HCT116 (cell line): Measurements from ENCODE around the gene ZNF57. TPM values are rescaled to one million over a fixed set of nuclear protein-coding genes. Genes with fewer than 3 reads are reported as not detected.
A peak's percentile ranks its signal among the peaks of the same experiment; 100 is the strongest.

Experiments used
- ATAC-seq: fragments of 200-7000 bp; cut with Tn5 transposase; 2 replicates; pipeline ENCODE4 v1.9.1; 2020; ENCODE audit warnings: mild to moderate bottlenecking, moderate library complexity
- BruUV-seq: library from RNA; stranded (reverse); fragments of 400-500 nt; replicated peaks from 2 replicates; lab custom pipeline; 2021; lab: Mats Ljungman, UMichigan
- CTCF ChIA-PET: fragments of 300-600 bp; sonication (Branson Sonifier 250); formaldehyde crosslinking; loops from one replicate; lab custom pipeline; 2021; ENCODE audit warnings: antibody characterized with exemption; lab: Charles Lee
- POLR2A ChIA-PET: fragments of 300-600, 350-600 bp; sonication (Branson Sonifier 250); formaldehyde crosslinking; loops from one replicate; lab custom pipeline; 2021; ENCODE audit warnings: antibody characterized with exemption; lab: Charles Lee
- RAD21 ChIA-PET, 2 experiments: fragments of 300-600 bp; sonication (Branson Sonifier 250); formaldehyde crosslinking; loops; one replicate each; lab custom pipeline; 2023; ENCODE audit warnings: low total read pairs in 2 of 2; ENCODE audit not compliant: uncharacterized antibody in 2 of 2, unreplicated experiment in 2 of 2, low non-redundant PET in 1 of 2; lab: Charles Lee
- DNase-seq: peaks from one replicate; pipeline ENCODE4 v3.0.0-alpha.2; 2010; ENCODE audit warnings: low read depth, low spot score
- H2AFZ ChIP-seq: fragments of 200-600 bp; shearing (Covaris generic), sonication (generic); 2 replicates; pipeline ENCODE4 v1.6.1; 2017; ENCODE audit warnings: low read depth, mixed run types, mixed read lengths, antibody characterized with exemption, low read length; ENCODE audit not compliant: poor library complexity, severe bottlenecking
- H3K27ac ChIP-seq: 2 replicates; pipeline ENCODE4 v1.5.1; 2012; ENCODE audit warnings: low read depth, low read length
- H3K27me3 ChIP-seq: fragments of 200-600 bp; sonication (generic); 2 replicates; pipeline ENCODE4 v1.6.1; 2016; ENCODE audit warnings: mixed run types, low read length, mixed read lengths; ENCODE audit not compliant: insufficient read depth
- H3K36me3 ChIP-seq, 2 experiments: fragments of 200-500 bp in 1 of 2; fragments of 200-600 bp in 1 of 2; sonication (Bioruptor generic) in 1 of 2; sonication (generic) in 1 of 2; 2 replicates each; pipeline versions ENCODE4 v1.5.1 to v1.6.1; 2014 to 2016; ENCODE audit warnings: low read length in 2 of 2, inconsistent platforms in 1 of 2, mixed read lengths in 1 of 2, mixed run types in 1 of 2; ENCODE audit not compliant: insufficient read depth in 2 of 2, control insufficient read depth in 1 of 2
- H3K4me1 ChIP-seq, 2 experiments: fragments of 200-600 bp in 1 of 2; sonication (generic) in 1 of 2; 2 replicates each; pipeline versions ENCODE4 v1.5.1 to v1.6.1; 2012 to 2017; ENCODE audit warnings: low read length in 2 of 2, inconsistent platforms in 1 of 2, mild to moderate bottlenecking in 1 of 2, mixed read lengths in 1 of 2, mixed run types in 1 of 2, moderate library complexity in 1 of 2; ENCODE audit not compliant: insufficient read depth in 2 of 2, control insufficient read depth in 1 of 2
- H3K4me2 ChIP-seq: fragments of 200-600 bp; sonication (generic); 2 replicates; pipeline ENCODE4 v1.6.1; 2017; ENCODE audit warnings: mixed run types, low read length, mixed read lengths
- H3K4me3 ChIP-seq, 2 experiments: fragments of 200-600 bp in 1 of 2; sonication (generic) in 1 of 2; replicated peaks in 1 of 2; 2 replicates each; pipeline ENCODE4 v1.5.1; 2011 to 2016; ENCODE audit warnings: low read length in 2 of 2, control low read depth in 1 of 2, low read depth in 1 of 2, mild to moderate bottlenecking in 1 of 2, mixed read lengths in 1 of 2, mixed run types in 1 of 2
- H3K79me2 ChIP-seq: fragments of 200-600 bp; sonication (generic); 2 replicates; pipeline ENCODE4 v1.6.1; 2017; ENCODE audit warnings: mild to moderate bottlenecking, mixed run types, low read length, moderate library complexity, mixed read lengths; ENCODE audit not compliant: insufficient read depth
- H3K9ac ChIP-seq: fragments of 200-600 bp; sonication (generic); 2 replicates; pipeline ENCODE4 v1.6.1; 2016; ENCODE audit warnings: low read length, mixed read lengths
- H3K9me2 ChIP-seq: fragments of 200-600 bp; sonication (generic), shearing (Covaris generic); 2 replicates; pipeline ENCODE4 v1.6.1; 2017; ENCODE audit warnings: mixed run types, mild to moderate bottlenecking, moderate library complexity; ENCODE audit not compliant: insufficient read depth
- H3K9me3 ChIP-seq, 2 experiments: fragments of 200-500 bp in 1 of 2; fragments of 200-600 bp in 1 of 2; sonication (Bioruptor generic) in 1 of 2; sonication (generic) in 1 of 2; 2 replicates each; pipeline ENCODE4 v1.6.1; 2014 to 2017; ENCODE audit warnings: low read length in 2 of 2, mixed read lengths in 2 of 2, inconsistent platforms in 1 of 2, low read depth in 1 of 2, mild to moderate bottlenecking in 1 of 2, mixed run types in 1 of 2, moderate library complexity in 1 of 2; ENCODE audit not compliant: control insufficient read depth in 1 of 2, insufficient read depth in 1 of 2
- H4K20me1 ChIP-seq: fragments of 200-600 bp; sonication (generic), shearing (Covaris generic); 2 replicates; pipeline ENCODE4 v1.6.1; 2017; ENCODE audit warnings: mixed run types, mild to moderate bottlenecking, moderate library complexity; ENCODE audit not compliant: insufficient read depth
- CBX3 ChIP-seq: IDR thresholded peaks from 2 replicates; pipeline ENCODE4 v1.6.1; 2012; ENCODE audit warnings: low read depth
- EGR1 ChIP-seq: IDR thresholded peaks from 2 replicates; pipeline ENCODE4 v1.6.1; 2012; ENCODE audit warnings: low read depth
- ELF1 ChIP-seq: IDR thresholded peaks from 2 replicates; pipeline ENCODE4 v1.6.1; 2012; ENCODE audit warnings: low read depth, borderline replicate concordance
- JUND ChIP-seq: IDR thresholded peaks from 2 replicates; pipeline ENCODE4 v1.6.1; 2012
- RAD21 ChIP-seq: IDR thresholded peaks from 2 replicates; pipeline ENCODE4 v1.6.1; 2012; ENCODE audit warnings: low read depth, mild to moderate bottlenecking
- SIN3A ChIP-seq: IDR thresholded peaks from 2 replicates; pipeline ENCODE4 v1.6.1; 2012; ENCODE audit warnings: low read depth
- YY1 ChIP-seq: IDR thresholded peaks from 2 replicates; pipeline ENCODE4 v1.6.1; 2011; ENCODE audit warnings: low read length, low read depth, moderate library complexity, mild to moderate bottlenecking; ENCODE audit not compliant: insufficient replicate concordance; ENCODE audit errors: extremely low read depth
- ZFX ChIP-seq: fragments of 450-650 bp; IDR thresholded peaks from 2 replicates; pipeline ENCODE4 v1.6.1; 2017
- intact Hi-C: fragments of 100-400 bp; cut with micrococcal nuclease; formaldehyde crosslinking; loops from 2 replicates; pipeline ENCODE4 v1.10.0; 2022
- total RNA-seq: library from RNA; stranded (reverse); gene quantifications from one replicate; pipeline ENCODE4 v1.2.1, GENCODE V29; 2021; ENCODE audit not compliant: unreplicated experiment
- TF ChIP-seq, protein P1 (sequence below): IDR thresholded peaks from 2 replicates; pipeline ENCODE4 v1.6.1; 2012; ENCODE audit warnings: low read depth
- TF ChIP-seq, protein P2 (sequence below): IDR thresholded peaks from 2 replicates; pipeline ENCODE4 v1.6.1; 2011; ENCODE audit warnings: mild to moderate bottlenecking, low read length, moderate library complexity; ENCODE audit not compliant: insufficient replicate concordance; ENCODE audit errors: extremely low read depth
- TF ChIP-seq, protein P3 (sequence below): IDR thresholded peaks from 2 replicates; pipeline ENCODE4 v1.6.1; 2012

The ZNF57 gene
- total RNA-seq, 1 experiment from 2014 or later, result 8.3 TPM

DNA sequence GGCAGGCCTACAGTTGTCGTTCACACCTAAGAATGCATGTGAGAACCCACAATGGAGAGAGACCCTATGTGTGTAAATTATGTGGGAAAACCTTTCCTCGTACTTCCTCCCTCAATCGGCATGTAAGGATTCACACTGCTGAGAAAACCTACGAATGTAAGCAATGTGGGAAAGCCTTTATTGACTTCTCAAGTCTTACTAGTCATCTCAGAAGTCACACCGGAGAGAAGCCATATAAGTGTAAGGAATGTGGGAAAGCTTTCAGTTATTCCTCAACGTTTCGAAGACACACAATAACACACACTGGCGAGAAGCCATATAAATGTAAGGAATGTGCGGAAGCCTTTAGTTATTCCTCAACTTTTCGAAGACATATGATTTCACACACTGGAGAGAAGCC, 48.1 kb upstream of the ZNF57 start (continued):
- TF ChIP-seq, protein P1, sequence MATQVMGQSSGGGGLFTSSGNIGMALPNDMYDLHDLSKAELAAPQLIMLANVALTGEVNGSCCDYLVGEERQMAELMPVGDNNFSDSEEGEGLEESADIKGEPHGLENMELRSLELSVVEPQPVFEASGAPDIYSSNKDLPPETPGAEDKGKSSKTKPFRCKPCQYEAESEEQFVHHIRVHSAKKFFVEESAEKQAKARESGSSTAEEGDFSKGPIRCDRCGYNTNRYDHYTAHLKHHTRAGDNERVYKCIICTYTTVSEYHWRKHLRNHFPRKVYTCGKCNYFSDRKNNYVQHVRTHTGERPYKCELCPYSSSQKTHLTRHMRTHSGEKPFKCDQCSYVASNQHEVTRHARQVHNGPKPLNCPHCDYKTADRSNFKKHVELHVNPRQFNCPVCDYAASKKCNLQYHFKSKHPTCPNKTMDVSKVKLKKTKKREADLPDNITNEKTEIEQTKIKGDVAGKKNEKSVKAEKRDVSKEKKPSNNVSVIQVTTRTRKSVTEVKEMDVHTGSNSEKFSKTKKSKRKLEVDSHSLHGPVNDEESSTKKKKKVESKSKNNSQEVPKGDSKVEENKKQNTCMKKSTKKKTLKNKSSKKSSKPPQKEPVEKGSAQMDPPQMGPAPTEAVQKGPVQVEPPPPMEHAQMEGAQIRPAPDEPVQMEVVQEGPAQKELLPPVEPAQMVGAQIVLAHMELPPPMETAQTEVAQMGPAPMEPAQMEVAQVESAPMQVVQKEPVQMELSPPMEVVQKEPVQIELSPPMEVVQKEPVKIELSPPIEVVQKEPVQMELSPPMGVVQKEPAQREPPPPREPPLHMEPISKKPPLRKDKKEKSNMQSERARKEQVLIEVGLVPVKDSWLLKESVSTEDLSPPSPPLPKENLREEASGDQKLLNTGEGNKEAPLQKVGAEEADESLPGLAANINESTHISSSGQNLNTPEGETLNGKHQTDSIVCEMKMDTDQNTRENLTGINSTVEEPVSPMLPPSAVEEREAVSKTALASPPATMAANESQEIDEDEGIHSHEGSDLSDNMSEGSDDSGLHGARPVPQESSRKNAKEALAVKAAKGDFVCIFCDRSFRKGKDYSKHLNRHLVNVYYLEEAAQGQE, result no peak
- TF ChIP-seq, protein P2, sequence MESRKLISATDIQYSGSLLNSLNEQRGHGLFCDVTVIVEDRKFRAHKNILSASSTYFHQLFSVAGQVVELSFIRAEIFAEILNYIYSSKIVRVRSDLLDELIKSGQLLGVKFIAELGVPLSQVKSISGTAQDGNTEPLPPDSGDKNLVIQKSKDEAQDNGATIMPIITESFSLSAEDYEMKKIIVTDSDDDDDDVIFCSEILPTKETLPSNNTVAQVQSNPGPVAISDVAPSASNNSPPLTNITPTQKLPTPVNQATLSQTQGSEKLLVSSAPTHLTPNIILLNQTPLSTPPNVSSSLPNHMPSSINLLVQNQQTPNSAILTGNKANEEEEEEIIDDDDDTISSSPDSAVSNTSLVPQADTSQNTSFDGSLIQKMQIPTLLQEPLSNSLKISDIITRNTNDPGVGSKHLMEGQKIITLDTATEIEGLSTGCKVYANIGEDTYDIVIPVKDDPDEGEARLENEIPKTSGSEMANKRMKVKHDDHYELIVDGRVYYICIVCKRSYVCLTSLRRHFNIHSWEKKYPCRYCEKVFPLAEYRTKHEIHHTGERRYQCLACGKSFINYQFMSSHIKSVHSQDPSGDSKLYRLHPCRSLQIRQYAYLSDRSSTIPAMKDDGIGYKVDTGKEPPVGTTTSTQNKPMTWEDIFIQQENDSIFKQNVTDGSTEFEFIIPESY, result no peak
- TF ChIP-seq ZFX (no peak), JUND (no peak), RAD21 (no peak)

DNA sequence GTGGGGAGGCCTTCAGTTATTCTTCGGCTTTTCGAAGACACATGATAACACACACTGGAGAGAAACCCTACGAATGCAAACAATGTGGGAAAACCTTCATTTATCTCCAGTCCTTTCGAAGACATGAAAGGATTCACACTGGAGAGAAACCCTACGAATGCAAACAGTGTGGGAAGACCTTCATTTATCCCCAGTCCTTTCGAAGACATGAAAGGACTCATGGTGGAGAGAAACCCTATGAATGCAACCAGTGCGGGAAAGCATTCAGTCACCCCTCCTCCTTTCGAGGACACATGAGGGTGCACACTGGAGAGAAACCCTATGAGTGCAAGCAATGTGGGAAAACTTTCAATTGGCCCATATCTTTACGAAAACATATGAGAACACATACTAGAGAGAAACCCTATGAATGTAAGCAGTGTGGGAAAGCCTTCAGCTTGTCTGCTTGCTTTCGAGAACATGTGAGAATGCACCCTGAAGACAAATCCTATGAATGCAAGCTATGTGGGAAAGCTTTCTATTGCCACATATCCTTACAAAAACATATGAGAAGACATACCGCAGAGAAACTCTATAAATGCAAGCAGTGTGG, 47.6 kb upstream of the ZNF57 start:
- intact Hi-C loops, result no loop called here
- BruUV-seq, result no TSS peak
- H3K4me1 ChIP-seq, result no peaks in the 10 kb centered on the region

More for the DNA sequence above, 47.6 kb upstream of the ZNF57 start:
- RAD21 ChIA-PET, result no interaction called here
- CTCF ChIA-PET, result no interaction called here
- POLR2A ChIA-PET, result no interaction called here
- Histone ChIP-seq H3K4me2 (no peak overlapping the region), H3K9me2 (no peaks in the 10 kb centered on the region), H3K27me3 (no peaks in the 10 kb centered on the region), H3K4me3 (no peak overlapping the region), H4K20me1 (no peaks in the 10 kb centered on the region), H3K27ac (no peak overlapping the region), H3K9ac (no peak overlapping the region), H3K9me3 (peaks cover 24 to 35% of the 10 kb centered on the region in 2 experiments; a peak in 3 of 4 replicates), H3K79me2 (no peaks in the 10 kb centered on the region), H2AFZ (no peak overlapping the region), H3K36me3 (peaks cover 7 to 24% of the 10 kb centered on the region in 2 experiments)
- no peak for ATAC-seq
- no peak for DNase-seq
- TF ChIP-seq, protein P1, result no peak
- TF ChIP-seq RAD21 (no peak), YY1 (no peak), SIN3A (no peak), EGR1 (no peak), ELF1 (no peak), CBX3 (peak; percentile 11; the same call in 1 of the 2 replicates)
- TF ChIP-seq, protein P3, sequence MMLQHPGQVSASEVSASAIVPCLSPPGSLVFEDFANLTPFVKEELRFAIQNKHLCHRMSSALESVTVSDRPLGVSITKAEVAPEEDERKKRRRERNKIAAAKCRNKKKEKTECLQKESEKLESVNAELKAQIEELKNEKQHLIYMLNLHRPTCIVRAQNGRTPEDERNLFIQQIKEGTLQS, result no peak
